Stimulated activated naive B cell treated with anti-CD40 and anti-IgM and Interleukin-4, amounts not matched to agents 10 μg/mL and 1 μg/mL and 100 μg/mL, for 72 hours (primary cell): ENCODE measurements around the gene STT3A.
"Not testable (repeated sequence)": the region's sequence is repeated elsewhere in the genome, so short reads cannot be mapped to it uniquely, and the experiment has no call there.

Source experiments
- ATAC-seq, 2 donors: fragments of 150-1000 bp; cut with Tn5 transposase; replicated peaks; 2 replicates each; pipeline ENCODE4 v1.10.0; 2021; ENCODE audit warnings: moderate library complexity in 1 of 2
- DNase-seq: peaks from one replicate; pipeline ENCODE4 v3.0.0; 2021
- H3K27ac Mint-ChIP-seq: one replicate; pipeline ENCODE4 v1.8.0; 2022; ENCODE audit warnings: mild to moderate bottlenecking, mixed read lengths
- H3K27me3 Mint-ChIP-seq, 2 donors: one replicate each; pipeline ENCODE4 v1.8.0; 2022; ENCODE audit warnings: mixed read lengths in 2 of 2
- H3K36me3 Mint-ChIP-seq, 2 donors: one replicate each; pipeline ENCODE4 v1.8.0; 2022; ENCODE audit warnings: mixed read lengths in 2 of 2, mild to moderate bottlenecking in 1 of 2
- H3K4me1 Mint-ChIP-seq, 2 donors: one replicate each; pipeline ENCODE4 v1.8.0; 2022; ENCODE audit warnings: mixed read lengths in 2 of 2, mild to moderate bottlenecking in 1 of 2
- H3K4me3 Mint-ChIP-seq, 2 donors: one replicate each; pipeline ENCODE4 v1.8.0; 2022; ENCODE audit warnings: mild to moderate bottlenecking in 2 of 2, mixed read lengths in 2 of 2, moderate library complexity in 1 of 2
- H3K9me3 Mint-ChIP-seq, 2 donors: one replicate each; pipeline ENCODE4 v1.8.0; 2022; ENCODE audit warnings: mixed read lengths in 2 of 2, mild to moderate bottlenecking in 1 of 2

The STT3A gene

GRCh38 chr11:125570952-125571351, 21.7 kb upstream of the STT3A start:
- Mint-ChIP-seq H3K27me3 (no peaks in the 10 kb centered on the region), H3K27ac (no peak overlapping the region), H3K4me1 (peaks cover 10 to 15% of the 10 kb centered on the region in 2 donors), H3K9me3 (no peaks in the 10 kb centered on the region), H3K36me3 (peaks cover 17 to 24% of the 10 kb centered on the region in 2 donors), H3K4me3 (no peak overlapping the region)
- ATAC-seq = no peak
- no peak for DNase-seq

DNA sequence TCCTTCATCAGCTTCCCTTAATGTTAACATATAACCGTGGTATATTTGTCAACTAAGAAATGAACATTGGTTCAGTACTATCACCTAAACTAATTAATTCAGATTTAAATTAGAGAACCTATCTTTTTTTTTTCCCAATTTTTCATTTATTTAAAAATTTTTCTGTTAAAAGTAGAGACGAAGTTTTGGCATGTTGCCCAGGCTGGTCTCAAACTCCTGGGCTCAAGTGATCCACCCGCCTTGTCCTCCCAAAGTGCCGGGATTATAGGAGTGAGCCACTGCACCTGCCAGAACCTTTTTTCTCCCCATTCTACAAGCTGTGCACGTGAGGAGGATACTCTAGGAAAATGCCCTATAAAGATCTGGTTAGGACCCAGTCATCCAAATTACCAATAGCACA, 19.7 kb upstream of the STT3A start:
- no peak overlapping the region for H3K27ac Mint-ChIP-seq
- no peak for DNase-seq
- H3K4me3 Mint-ChIP-seq = no peak overlapping the region
- no peaks in the 10 kb centered on the region for H3K27me3 Mint-ChIP-seq
- no peaks in the 10 kb centered on the region for H3K9me3 Mint-ChIP-seq
- peaks cover 10 to 15% of the 10 kb centered on the region in 2 donors for H3K4me1 Mint-ChIP-seq
- ATAC-seq = no peak
- peaks cover 21 to 32% of the 10 kb centered on the region in 2 donors for H3K36me3 Mint-ChIP-seq

DNA sequence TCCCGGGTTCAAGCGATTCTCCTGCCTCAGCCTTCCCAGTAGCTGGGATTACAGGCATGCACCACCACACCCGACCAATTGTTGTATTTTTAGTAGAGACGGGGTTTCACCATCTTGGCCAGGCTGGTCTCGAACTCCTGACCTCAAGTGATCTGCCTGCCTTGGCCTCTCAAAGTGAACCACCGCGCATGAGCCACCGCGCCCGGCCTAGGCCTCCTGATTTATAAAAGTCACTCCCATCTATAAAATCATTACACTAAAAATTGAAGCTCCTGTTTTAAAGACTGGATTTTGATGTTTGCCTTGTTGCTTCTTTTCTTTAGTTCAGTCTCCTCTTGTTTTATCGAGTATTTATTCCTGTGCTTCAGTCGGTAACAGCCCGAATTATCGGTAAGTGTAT, 15.5 kb upstream of the STT3A start:
- peaks cover 33 to 41% of the 10 kb centered on the region in 2 donors for H3K36me3 Mint-ChIP-seq
- ATAC-seq, H3K27me3 Mint-ChIP-seq, DNase-seq, H3K9me3 Mint-ChIP-seq, H3K27ac Mint-ChIP-seq, H3K4me1 Mint-ChIP-seq, H3K4me3 Mint-ChIP-seq: not testable (repeated sequence)

DNA sequence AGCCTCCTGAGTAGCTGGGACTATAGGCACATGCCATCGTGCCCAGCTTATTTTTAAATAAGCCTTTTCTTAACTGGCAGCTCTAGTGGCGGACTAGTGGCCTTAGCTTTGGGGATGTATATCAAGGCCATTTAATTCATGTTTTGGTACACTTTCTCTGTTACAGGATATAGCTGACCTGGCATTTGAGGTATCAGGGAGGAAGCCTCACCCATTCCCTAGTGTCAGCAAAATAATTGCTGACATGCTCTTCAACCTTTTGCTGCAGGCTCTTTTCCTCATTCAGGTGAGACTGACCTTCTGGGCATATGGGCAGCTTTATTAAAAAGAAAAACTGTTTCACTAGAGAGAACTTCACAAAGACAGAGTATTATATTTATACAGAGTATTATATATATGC, 13.9 kb upstream of the STT3A start:
- Mint-ChIP-seq H3K27ac (no peak overlapping the region), H3K4me3 (no peak overlapping the region), H3K27me3 (no peaks in the 10 kb centered on the region), H3K4me1 (no peaks in the 10 kb centered on the region), H3K9me3 (no peaks in the 10 kb centered on the region), H3K36me3 (peaks cover 34 to 44% of the 10 kb centered on the region in 2 donors)
- DNase-seq (no peak), ATAC-seq (no peak)

- no peaks in the 10 kb centered on the region for H3K4me1 Mint-ChIP-seq
- peaks cover 34 to 45% of the 10 kb centered on the region in 2 donors for H3K36me3 Mint-ChIP-seq
- no peak overlapping the region for H3K27ac Mint-ChIP-seq
- no peaks in the 10 kb centered on the region for H3K27me3 Mint-ChIP-seq
- ATAC-seq (no peak), DNase-seq (no peak)
- H3K4me3 Mint-ChIP-seq = no peak overlapping the region
- no peaks in the 10 kb centered on the region for H3K9me3 Mint-ChIP-seq
Measured at GRCh38 chr11:125579811-125580210, 12.8 kb upstream of the STT3A start.

DNA sequence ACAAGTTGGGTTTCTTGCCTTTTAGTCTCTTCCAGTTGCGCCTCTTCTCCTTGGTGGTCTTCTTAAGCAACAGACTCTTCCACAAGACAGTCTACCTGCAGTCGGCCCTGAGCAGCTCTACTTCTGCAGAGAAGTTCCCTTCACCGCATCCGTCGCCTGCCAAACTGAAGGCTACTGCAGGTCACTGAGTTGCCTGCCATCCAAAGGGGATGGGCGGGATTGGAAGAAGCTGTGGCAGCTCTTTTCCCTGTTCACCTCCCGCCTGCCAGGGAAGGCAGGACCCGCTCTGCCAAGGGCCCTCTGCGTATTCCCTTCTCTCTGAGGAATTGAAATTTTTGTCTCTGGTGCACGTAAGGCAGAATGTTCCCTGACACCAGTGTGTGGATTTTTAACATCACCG, 9.2 kb upstream of the STT3A start:
- peaks cover 25 to 29% of the 10 kb centered on the region in 2 donors for H3K36me3 Mint-ChIP-seq
- H3K4me1 Mint-ChIP-seq = peaks cover 3 to 6% of the 10 kb centered on the region in 2 donors
- H3K27ac Mint-ChIP-seq = no peak overlapping the region
- H3K4me3 Mint-ChIP-seq = no peak overlapping the region
- no peaks in the 10 kb centered on the region for H3K9me3 Mint-ChIP-seq
- no peak for ATAC-seq
- no peaks in the 10 kb centered on the region for H3K27me3 Mint-ChIP-seq
- no peak for DNase-seq

DNA sequence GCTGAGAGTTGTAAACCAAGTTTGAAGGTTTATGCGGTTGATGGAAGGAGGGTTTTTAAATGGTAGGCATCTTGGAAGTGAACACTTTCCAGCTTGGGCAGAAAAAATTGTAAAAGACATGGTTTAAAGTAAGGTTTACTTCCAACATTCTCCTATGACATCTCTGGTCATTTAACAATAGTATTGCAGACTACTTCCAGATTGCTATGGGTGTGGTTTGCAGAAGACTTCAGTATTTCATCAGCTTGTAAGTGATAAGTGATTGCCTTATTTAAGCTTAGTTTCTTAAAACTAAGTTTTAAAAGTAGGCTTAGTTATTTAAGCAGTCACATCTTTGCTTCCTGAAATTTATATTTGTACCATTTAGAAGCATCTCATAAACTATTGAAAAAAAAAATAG, 7.2 kb upstream of the STT3A start:
- Mint-ChIP-seq H3K4me1 (peaks cover 4 to 7% of the 10 kb centered on the region in 2 donors), H3K27ac (peak overlapping the region; percentile 42), H3K9me3 (no peaks in the 10 kb centered on the region), H3K27me3 (no peaks in the 10 kb centered on the region), H3K4me3 (no peak overlapping the region), H3K36me3 (peaks cover 18 to 21% of the 10 kb centered on the region in 2 donors)
- ATAC-seq = no peak
- no peak for DNase-seq

DNA sequence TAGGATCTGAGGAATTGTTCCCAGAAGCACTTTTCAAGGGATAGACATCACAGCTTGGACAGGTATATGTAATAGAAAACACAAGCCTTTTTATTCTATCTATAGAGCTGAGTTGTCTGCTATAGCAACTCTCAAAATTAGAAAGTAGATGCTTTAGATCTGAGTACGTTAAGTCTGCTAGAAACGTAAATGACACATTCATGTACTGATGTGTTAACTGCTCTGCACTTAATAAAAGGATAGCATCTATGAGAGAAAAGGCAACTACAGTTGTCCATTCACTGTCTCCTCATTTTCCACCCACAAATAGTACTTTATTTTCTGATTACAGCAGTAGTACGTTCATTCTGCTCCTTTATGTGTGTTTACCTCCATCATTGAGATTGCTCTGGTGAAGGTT, 6.0 kb upstream of the STT3A start:
- Mint-ChIP-seq H3K9me3 (no peaks in the 10 kb centered on the region), H3K4me1 (peaks cover 4 to 13% of the 10 kb centered on the region in 2 donors), H3K27ac (no peak overlapping the region), H3K36me3 (peaks cover 21 to 24% of the 10 kb centered on the region in 2 donors), H3K4me3 (no peak overlapping the region), H3K27me3 (no peaks in the 10 kb centered on the region)
- ATAC-seq (no peak), DNase-seq (no peak)

DNA sequence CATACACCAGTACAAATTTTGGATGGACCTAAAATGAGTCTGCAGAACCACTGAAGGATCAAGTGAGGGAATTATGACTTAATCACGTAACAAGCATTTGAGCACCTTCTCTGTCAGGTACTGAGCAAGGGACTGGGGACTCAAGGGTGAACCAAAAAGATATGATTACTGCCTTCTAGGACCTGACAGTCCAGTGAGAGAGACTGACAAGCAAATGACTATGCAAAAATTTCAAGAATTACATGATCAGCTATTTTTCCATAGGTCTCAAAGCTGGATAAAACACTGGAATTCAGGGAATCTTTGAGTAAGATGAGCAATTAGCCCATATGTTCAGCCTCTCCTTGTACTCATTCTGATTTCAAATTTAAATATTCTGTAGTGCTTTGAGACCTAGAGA, 5.2 kb upstream of the STT3A start:
- Mint-ChIP-seq H3K36me3 (peaks cover 22 to 30% of the 10 kb centered on the region in 2 donors), H3K27ac (no peak overlapping the region), H3K4me3 (no peak overlapping the region), H3K4me1 (peaks cover 4 to 13% of the 10 kb centered on the region in 2 donors), H3K9me3 (no peaks in the 10 kb centered on the region), H3K27me3 (no peaks in the 10 kb centered on the region)
- no peak for ATAC-seq
- no peak for DNase-seq

GRCh38 chr11:125588505-125588904, 4.1 kb upstream of the STT3A start:
- Mint-ChIP-seq H3K4me3 (no peak overlapping the region), H3K9me3 (no peaks in the 10 kb centered on the region), H3K27me3 (no peaks in the 10 kb centered on the region), H3K36me3 (peaks cover 22 to 34% of the 10 kb centered on the region in 2 donors), H3K4me1 (peaks cover 9 to 19% of the 10 kb centered on the region in 2 donors), H3K27ac (no peak overlapping the region)
- ATAC-seq = no peak
- DNase-seq = no peak

- Mint-ChIP-seq H3K27me3 (no peaks in the 10 kb centered on the region), H3K36me3 (peaks cover 22 to 41% of the 10 kb centered on the region in 2 donors), H3K4me1 (peaks cover 23 to 51% of the 10 kb centered on the region in 2 donors), H3K4me3 (peak overlapping the region; percentile 93 to 100), H3K9me3 (no peaks in the 10 kb centered on the region), H3K27ac (peak overlapping the region; percentile 100)
- ATAC-seq (peak; percentile 36), DNase-seq (peak; percentile 38)
Measured at GRCh38 chr11:125591649-125592304, 875 bp upstream of the STT3A start.

GRCh38 chr11:125593114-125593820, 615 bp downstream of the STT3A start:
- ATAC-seq (peak; percentile 2 to 3), DNase-seq (no peak)

DNA sequence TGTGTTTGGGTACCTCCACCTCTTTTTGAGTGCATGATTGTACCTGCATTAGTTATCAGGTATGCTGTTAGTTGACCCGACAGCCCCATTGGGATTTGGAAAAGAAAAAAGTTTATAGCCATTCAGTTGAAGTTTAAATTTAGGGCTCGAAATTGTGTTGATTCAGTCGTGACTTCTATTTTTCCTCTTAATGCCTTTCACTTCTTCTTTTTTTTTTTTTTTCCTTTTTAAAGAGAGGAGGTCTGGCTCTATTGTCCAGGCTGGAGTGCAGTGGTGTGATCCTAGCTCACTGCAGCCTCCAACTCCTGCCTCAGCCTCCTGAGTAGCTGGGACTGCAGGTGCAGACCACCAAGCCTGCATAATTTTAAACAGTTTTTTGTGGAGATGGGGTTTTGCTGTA, 2.3 kb downstream of the STT3A start:
- Mint-ChIP-seq H3K4me1 (peaks cover 23 to 48% of the 10 kb centered on the region in 2 donors), H3K4me3 (peak overlapping the region; percentile 72 to 74)
- DNase-seq = no peak

More at GRCh38 chr11:125593114-125593820, 615 bp downstream of the STT3A start:
- H3K4me3 Mint-ChIP-seq = peak overlapping the region; percentile 93 to 100
- no peaks in the 10 kb centered on the region for H3K27me3 Mint-ChIP-seq
- no peaks in the 10 kb centered on the region for H3K9me3 Mint-ChIP-seq
- peak overlapping the region; percentile 100 for H3K27ac Mint-ChIP-seq
- peaks cover 23 to 52% of the 10 kb centered on the region in 2 donors for H3K4me1 Mint-ChIP-seq
- peaks cover 25 to 55% of the 10 kb centered on the region in 2 donors for H3K36me3 Mint-ChIP-seq

GRCh38 chr11:125600663-125601062, 8.0 kb downstream of the STT3A start:
- Mint-ChIP-seq H3K4me3 (no peak overlapping the region), H3K4me1 (peaks cover 11 to 22% of the 10 kb centered on the region in 2 donors), H3K27ac (no peak overlapping the region), H3K27me3 (no peaks in the 10 kb centered on the region), H3K9me3 (no peaks in the 10 kb centered on the region), H3K36me3 (peaks cover 36 to 49% of the 10 kb centered on the region in 2 donors)
- no peak for ATAC-seq
- no peak for DNase-seq

More for the DNA sequence above, 2.3 kb downstream of the STT3A start:
- Mint-ChIP-seq H3K27ac (peak overlapping the region; percentile 26), H3K36me3 (peaks cover 29 to 63% of the 10 kb centered on the region in 2 donors), H3K9me3 (no peaks in the 10 kb centered on the region), H3K27me3 (no peaks in the 10 kb centered on the region)
- no peak for ATAC-seq

DNA sequence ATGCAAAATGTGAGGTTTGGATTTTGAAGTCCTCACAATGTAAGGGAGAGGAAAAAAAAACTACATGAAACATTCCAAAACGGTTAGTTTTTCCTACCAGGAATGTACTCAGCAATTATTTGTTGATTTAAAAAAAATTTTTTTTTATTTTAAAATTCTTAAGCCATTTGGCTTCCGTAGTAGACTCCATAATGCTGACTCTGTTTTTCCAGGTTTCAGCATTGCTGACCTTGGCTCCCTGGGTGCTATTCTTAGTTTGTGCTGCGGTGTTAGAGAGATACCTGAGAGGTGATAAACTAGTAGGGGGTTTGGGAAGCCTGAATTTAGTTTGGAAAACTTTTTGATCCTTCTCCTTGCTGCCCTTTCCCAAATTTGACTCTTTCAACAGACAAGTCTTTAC, 10.6 kb downstream of the STT3A start:
- Mint-ChIP-seq H3K27ac (peak overlapping the region; percentile 20), H3K4me3 (no peak overlapping the region), H3K27me3 (no peaks in the 10 kb centered on the region), H3K4me1 (peaks cover 4 to 8% of the 10 kb centered on the region in 2 donors), H3K36me3 (peaks cover 39% of the 10 kb centered on the region in 2 donors), H3K9me3 (no peaks in the 10 kb centered on the region)
- DNase-seq (no peak), ATAC-seq (no peak)
